T-helper 1 cell treated with Interleukin-12 subunit alpha and Interleukin-12 subunit beta and Interleukin-4 antibody, amounts not matched to agents 30 ng/mL and 1 ng/mL, for 36 hours (primary cell): Measurements from ENCODE around the gene STRN. TPM values are rescaled to one million over a fixed set of nuclear protein-coding genes. Genes with fewer than 3 reads are reported as not detected.
"Not testable (repeated sequence)": the region's sequence is repeated elsewhere in the genome, so short reads cannot be mapped to it uniquely, and the experiment has no call there.

Source experiments
- intact Hi-C: fragments of 100-400 bp; cut with micrococcal nuclease; formaldehyde crosslinking; loops from one replicate; pipeline ENCODE4 v1.15.1; 2024
- total RNA-seq: library from RNA; stranded (reverse); gene quantifications from 2 replicates; pipeline ENCODE4 v1.2.3, GENCODE V29; 2022

Gene STRN
- total RNA-seq, 1 donor from 2014 or later = 33.8 TPM

DNA sequence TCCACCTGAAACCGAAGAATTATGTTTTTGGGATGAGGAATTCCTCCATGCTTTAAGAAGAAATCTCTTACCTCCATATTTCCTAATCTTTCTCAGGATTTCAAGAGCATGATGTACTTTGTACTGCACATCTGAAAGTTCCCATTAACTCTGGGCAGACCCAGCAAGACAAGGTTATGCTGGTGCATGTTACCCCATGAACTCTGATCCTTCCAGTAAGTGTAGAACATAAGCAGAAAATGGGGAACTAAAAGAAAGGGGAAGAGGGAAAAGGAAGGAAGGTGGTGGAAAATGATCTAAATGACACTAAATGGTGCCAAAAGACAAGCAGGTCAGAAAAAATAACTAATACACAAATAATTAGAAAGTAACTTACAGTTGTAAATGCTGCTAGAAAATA lies 50.7 kb downstream of the STRN start:
- intact Hi-C loops = loop anchor here (5.0 kb wide), 1 partner anchor 133 kb away; no protein-coding TSS in a partner anchor

DNA sequence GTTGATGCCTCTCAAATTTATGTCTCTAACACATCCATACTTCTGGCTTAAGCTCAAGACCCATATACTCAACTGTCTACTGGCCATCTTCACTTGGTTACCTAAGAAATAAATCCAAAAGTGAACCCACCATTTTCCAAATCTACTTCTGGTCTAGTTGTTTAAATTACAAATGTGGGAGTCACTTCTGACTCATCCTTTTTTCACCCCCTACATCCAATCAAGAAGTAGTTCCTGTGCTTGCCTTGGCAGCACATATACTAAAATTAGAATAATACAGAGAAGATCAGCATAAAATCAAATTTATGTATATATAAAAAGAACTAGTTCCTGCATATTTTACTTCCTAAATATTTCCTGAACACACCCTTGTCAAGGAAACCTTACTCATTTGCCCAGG lies 53.6 kb downstream of the STRN start:
- intact Hi-C loops = no loop called here

DNA sequence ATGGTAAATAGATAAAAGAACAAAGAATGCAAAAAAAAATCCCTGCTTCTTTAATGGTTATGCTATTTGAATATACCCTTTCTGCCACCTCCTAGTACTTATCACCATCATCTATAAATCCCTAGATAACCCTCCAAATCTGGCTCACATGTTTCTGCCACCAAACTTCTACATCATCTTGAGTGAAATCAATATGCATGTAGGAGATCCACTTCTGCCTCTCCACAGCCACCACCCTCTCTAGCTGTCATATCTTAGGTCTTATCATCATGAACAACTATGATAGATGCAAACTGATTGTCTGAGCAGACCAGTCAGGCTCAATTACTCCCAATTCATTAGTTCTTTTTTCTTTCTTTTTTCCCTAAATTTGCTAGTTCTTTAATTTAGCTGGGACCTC lies 55.3 kb downstream of the STRN start:
- intact Hi-C loops = no loop called here

DNA sequence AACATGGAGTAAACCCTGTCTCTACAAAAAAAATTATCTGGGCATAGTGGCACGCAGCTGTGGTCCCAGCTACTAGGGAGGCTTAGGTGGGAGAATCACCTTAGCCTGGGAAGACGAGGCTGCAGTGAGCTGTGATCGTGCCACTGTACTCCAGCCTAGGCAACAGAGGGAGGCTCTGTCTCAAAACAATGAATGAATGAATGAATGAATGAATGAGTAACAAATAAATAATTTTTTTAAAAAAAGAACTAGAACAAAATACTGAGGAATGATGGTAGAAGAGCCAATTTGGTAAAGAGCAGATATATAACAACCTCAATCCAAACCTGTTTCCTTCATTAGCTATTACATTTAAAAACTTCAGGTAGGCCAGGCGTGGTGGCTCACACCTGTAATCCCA lies 60.1 kb downstream of the STRN start:
- intact Hi-C loops = no loop called here

DNA sequence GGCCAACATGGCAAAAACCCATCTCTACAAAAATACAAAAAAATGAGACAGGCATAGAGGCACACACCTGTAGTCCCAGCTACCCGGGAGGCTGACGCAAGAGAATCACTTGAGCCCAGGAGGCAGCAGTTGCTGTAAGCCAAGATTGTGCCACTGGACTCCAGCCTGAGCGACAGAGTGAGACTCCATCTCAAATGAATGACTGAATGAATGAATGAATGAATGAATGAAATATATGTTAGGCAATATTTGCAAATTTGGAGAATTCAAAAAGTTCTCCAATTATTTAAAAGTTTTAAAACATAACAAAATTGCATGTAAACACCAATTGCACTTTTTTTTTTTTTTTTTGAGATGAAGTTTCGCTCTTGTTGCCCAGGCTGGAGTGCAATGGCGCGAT lies 61.7 kb downstream of the STRN start:
- intact Hi-C loops = no loop called here

DNA sequence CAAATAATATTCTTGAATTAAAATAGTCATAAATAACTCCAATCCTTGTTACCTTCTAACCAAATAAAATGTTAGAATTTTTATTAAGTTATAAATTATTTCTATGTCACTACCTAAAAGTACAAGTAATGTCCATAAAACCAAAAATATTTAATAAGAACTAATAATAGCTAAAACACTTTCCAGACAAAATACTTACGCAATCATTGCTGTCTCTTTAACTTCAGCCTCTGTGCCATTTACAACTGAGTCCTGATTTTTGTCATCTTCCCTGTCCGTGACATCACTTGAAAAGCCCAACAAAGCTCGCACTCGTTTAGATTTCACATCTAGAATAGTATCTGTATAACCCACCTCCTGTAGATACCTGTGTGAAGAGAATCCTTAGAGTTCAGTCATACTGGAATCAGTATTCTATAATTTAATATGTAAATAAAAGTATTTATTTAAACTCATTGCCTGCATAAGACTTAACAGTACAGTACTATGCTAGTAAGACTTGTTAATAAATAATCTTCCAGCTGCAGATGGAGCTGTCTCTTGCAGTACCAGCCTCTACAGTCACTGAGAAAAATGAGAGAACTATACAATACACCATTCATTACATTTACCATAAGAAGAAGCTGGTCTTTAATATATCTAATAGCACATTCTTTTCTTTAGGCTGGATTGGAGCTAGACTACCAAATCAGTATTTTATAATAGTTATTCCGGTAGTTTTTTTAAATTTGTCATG lies 63.8 kb downstream of the STRN start:
- intact Hi-C loops = no loop called here

DNA sequence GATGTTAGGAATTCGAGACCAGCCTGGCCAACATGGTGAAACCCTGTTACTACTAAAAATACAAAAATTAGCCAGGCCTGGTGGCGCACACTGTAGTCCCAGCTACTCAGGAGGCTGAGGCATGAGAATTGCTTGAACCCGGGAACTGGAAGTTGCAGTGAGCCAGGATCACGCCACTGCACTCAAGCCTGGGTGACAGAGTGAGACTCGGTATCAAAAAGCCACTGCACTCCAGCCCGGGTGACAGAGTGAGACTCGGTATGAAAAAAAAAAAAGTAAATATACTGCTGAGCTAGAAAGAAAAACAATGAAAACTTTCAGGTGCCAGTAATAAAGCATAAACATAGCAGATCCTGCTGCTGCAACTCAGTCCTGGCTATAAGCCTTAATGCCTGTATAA lies 73.5 kb downstream of the STRN start:
- intact Hi-C loops = no loop called here

DNA sequence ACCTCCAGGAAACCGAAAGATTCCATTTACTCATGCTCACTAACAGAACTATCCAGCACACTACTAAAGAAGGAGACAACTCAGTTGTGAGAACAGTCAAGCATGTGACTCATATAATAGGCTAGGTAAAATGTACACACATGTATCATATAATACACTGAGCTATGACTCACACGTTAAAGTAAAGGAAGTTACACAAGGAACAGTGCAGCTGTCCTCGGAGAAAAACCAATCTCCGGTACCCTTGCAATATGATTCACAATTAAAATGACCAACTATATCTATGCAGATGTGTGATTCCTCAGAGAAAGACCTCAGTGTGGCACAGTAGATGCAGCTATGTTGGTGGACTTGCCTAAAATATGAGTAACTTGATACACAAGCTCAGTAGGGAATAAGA lies 76.5 kb downstream of the STRN start:
- intact Hi-C loops = no loop called here

DNA sequence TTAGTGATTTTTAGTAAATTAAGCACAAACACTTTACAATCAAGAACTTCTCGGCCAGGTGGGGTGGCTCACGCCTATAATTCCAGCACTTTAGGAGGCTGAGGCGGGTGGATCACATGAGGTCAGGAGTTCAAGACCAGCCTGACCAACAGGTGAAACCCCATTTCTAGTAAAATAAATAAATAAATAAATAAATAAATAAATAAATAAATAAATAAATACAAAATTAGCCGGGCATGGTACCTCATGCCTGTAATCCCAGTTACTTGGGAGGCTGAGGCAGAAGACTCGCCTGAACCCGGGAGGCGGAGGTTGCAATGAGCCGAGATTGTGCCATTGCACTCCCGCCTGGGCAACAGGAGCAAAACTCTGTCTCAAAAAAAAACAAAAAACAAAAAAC lies 79.2 kb downstream of the STRN start:
- intact Hi-C loops = not testable (repeated sequence)

DNA sequence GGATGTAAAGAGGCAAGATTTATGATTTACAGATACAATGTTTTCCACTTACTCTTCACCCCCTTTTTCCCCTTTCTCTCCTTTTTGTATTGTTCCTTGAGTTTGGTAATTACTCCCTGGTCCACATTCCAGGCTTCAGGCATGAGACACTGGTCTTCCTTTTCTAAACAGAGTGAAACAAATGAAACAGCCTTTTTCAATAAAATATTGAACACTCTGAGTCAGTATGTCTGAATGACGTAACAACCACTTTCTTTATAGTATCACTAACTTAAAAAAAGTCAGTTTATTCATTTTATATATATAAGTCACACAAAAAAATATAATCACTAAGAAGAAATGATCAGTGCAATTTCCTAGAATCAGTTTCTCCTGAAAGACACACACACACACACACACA lies 79.7 kb downstream of the STRN start:
- intact Hi-C loops = no loop called here

DNA sequence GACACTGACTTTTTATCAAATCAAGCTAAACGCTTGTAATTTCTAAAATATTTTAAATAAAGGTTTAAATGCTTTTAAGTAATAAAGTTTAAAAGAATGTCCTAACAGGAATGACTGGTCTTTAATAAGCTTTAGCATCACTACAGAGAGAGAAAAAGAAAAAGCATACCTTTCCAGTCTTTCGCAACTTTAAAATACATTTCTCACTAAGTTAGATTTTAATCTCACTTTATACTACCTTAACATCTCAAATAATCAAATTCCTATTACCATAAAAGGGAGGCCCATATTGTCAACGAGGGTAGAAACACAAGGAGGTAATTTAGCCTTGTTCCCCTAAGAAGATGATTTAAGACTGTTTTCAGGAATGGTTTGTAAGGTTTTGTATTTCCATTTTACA lies 80.7 kb downstream of the STRN start:
- intact Hi-C loops = no loop called here

DNA sequence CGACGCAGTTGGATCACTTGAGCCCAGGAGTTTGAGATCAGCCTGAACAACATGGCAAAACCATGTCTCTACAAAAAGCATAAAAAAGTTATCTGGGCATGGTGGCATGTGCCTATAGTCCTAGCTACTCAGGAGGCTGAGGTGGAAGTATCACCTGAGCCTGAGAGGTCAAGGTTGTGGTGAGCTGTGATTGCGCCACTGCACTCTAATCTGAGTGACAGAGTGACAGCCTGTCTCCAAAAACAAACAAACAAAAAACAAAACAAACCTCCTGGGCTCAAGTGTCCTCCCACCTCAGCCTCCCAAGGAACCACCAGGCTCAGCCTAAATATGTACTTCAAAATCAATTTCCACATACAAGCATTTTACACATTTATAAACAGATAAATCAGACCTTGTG lies 83.8 kb downstream of the STRN start:
- intact Hi-C loops = no loop called here

DNA sequence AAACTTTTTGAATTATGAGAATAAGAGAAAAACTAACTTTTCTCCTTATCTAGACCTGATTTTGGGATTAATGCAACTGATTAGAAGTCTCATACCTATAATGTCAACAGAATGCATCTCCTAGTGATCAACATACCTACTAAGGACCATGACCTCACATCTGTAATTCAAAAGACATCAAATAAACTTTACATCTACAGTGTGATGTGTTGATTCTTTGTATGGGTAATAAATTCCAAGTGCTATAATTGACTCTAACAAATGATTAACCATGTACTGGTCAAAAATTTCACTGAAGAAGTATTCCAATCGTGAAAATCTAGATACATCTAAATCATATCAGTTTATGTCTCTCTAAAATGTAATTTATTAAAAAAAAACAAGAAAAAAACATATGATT lies 84.5 kb downstream of the STRN start:
- intact Hi-C loops = no loop called here

DNA sequence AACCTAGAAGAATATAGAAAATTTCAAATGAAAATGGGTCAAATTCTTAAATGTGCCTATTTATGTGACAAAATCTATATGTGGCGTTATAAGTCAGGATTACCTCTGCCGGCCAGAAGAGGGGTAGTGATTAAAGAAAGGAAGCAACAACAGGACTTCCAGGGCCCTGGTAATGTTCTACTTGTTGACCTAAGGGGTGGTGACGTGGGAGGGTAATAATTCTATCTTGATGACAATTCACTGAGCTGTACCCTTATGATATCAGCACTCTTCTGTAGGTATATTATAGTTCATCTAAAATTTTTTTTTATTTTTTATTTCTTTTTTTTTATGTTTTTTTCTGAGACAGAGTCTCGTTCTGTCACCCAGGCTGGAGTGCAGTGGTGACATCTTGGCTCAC lies 87.9 kb downstream of the STRN start:
- intact Hi-C loops = no loop called here

DNA sequence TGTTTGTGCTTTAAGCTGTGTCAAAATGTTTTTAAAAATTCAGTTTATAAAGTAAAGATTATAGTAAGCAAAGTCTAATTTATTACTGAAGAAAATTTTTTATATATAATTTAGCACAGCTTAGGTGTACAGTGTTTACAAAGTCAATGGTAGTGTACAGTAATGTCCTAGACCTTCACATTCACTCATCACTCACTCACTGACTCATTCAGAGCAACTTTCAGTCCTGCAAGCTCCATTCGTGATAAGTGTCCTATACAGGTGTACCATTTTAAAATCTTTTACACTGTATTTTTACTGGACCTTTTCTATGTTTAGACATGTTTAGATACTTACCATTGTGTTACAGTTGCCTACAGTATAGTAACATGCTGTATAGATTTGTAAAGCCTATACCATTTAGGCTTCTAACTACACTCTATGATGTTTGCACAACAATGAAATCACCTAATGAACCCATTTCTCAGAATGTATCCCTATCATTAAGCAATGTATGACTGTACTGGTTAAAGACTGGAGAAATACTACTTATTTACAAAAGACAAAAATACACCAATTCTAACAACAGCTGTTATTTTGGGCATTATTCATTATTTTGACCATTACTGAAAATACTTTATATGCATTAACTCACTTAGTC lies 95.1 kb downstream of the STRN start:
- intact Hi-C loops = no loop called here

DNA sequence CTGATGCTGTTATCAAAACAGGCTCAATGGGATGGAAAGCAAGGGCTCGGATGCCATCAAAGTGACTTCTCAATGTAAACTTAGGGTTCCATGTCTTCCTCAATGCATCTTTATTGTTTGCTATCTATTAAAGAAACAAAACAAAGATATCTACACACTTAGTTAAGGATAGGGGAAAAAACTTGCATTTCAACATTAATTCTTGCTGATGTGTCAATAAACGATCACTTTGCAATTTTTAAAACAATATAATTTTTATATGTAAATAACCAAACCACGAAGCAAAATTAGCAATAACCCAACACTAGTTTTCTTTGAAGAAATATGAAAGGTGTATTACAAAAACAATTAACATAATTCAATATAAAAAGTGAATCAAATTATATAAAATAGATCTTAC lies 96.7 kb downstream of the STRN start:
- intact Hi-C loops = no loop called here

DNA sequence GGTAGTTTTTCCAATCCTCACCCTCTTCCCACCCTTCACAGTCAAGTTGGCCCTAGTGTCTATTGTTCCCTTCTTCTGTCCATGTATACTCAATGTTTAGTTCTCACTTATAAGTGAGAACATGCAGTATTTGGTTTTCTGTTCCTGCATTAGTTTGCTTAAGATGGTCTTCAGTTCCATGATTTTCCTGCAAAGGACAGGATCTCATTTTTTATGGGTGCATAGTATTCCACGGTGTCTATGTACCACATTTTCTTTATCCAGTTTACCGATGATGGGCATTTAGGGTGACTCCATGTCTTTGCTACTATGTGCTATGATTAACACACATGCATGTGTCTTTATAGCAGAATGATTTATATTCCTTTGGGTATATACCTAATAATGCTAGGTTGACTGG lies 104.4 kb downstream of the STRN start:
- intact Hi-C loops = no loop called here

DNA sequence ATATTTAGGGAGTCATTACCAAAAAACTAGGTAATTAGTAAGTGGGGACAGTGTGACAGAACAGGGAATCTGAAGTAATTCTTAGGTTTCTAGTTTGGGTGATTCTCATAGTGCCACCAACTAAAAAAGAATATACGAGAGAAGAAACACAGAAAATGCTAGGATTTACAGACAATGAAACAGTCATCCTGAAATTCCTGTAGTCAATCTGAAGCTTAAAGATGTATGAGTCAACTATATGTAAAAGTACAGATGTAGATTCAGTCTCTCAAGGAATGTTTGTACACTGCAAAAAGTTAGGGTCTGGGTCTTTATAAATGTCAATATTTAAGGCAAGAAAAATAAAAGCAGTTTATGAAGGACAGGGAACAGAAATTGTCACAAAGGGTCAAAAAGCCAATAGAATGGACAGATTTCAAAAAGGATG lies 107.0 kb downstream of the STRN start:
- intact Hi-C loops = no loop called here

DNA sequence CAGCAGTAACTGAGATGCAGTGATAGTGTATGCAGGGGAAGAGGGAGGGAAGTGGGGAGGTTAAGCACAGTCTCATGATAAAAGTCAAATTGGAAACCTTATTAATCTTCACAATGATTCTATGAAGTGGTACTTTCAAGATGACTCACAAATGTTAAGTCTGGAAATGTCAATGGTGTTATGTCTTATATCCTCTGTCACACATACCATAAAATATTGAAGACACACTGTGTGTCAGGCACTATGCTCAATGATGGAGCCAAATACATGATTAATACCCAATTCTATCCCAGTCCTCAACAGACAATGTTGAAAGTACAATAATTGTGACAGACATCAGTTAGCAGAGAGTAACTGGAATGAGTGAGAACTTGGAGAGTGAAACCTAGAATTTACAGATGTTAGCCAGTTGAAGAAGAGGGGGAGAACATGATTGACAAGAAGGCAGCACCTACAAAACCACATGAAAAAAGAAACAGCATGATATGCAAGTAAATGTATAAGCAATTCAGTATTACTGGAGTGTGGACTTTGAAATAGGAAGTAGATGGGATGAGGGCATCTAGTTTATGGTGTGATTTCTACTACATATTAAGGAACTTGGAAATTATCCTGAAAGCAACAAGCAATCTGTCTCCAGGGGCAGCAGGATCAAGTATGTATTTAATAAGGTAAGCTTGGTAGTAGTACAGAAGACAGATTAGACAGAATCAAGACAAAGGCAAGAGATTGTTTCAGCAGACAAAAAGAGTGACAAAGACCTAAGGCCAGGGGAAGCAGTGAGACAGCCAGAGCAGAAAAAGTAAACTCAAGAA lies 107.6 kb downstream of the STRN start:
- intact Hi-C loops = no loop called here

DNA sequence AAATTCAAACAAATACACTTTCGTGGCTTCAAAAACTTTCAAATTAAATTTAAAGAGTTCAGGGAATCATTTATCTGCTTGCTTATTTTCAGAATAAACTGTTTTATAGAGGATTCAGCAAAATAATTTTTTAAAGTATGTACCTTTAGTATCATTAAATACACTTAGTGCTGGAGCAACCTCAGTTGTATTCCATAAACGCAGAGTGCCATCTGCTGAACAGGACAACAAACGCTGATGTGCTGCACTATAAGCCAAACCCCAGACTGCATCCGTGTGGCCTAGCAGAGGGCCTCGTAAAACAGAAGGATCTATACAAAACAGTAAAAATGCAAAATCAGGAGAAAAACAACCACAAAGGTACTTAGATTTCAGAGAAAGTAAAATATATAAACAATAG lies 108.6 kb downstream of the STRN start:
- intact Hi-C loops = no loop called here

DNA sequence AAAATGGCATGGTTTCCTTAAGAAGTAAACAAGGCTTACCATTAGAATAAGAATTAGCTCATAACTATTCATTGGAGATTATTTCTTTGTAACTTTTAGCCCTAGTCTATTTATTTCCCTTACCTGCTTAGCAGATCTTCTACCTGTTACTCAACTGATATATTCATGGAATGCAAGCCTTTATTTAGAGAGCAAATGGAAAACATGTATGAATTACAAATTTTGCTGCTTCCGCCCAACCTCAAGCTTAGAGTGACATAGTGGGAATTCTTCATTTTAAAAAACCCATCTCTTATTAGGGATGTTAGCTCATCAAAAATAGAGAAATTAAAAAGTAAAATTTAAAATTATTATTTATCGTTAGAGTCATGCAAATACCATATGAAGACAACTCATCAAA lies 110.9 kb downstream of the STRN start:
- intact Hi-C loops = no loop called here

DNA sequence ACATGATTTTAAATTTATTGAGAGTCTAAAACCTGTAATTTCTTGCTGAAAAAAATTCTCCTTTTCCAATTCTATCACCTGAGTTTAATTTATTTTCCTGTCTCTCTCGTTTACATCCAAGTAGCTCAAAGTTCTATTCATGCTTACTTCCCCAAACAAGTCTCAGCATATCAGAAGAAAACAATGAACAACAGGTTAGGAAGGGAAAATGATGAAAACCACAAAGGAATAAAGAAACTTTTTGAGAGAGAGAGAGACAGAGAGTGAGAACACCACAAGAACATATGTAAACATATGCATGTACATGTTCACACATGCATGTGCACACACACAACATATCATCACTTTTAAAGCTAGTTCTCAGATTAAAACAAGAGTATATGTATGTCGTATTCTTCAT lies 112.1 kb downstream of the STRN start:
- intact Hi-C loops = no loop called here
